Measurements from ENCODE around the gene GIGYF1. TPM values are rescaled to one million over a fixed set of nuclear protein-coding genes. Genes with fewer than 3 reads are reported as not detected.

GIGYF1 gene
- total and polyA plus RNA-seq, 2 donors (not counting 3 experiments of a cell fraction or from before 2014, with no cell fraction given), result 13.6 to 46.3 TPM

GRCh38 chr7:100710452-100710851, 16.4 kb upstream of the GIGYF1 start:
- no TSS peak for BruUV-seq (replicated peaks)
- H3K27me3 ChIP-seq (ENCODE audit: control insufficient read depth in 2 of 2, insufficient read depth in 2 of 2, low read length in 2 of 2), result peaks cover 0 to under 1% of the 10 kb centered on the region in 2 experiments
- peaks cover 10% of the 10 kb centered on the region for H3K4me1 ChIP-seq (ENCODE audit: control insufficient read depth, extremely low read depth, insufficient read depth, low read length)
- intact Hi-C loops (cut with micrococcal nuclease) (no loop called here), dilution Hi-C loops (cut with MboI; ENCODE audit: extremely low pct_ligation_motif_present, low sequenced_read_pairs) (loop anchor here (25.0 kb wide), 1 partner anchor 127 kb away; the partner anchor contains the start of gene EPHB4)
- no peak overlapping the region for H3K9ac ChIP-seq (replicated peaks; ENCODE audit: extremely low read depth, insufficient read depth, low read length)
- H2AFZ ChIP-seq (ENCODE audit: low read depth, low read length), result no peak overlapping the region
- H3K27ac ChIP-seq (ENCODE audit: insufficient read depth, low read depth, low read length), result no peak overlapping the region
- DNase-seq (ENCODE audit: low read depth, low spot score), result no peak
- TF ChIP-seq POLR2A (IDR thresholded peaks at IDR 0.05; ENCODE audit: low read depth, low read length) (no peak), EZH2 (IDR thresholded peaks at IDR 0.05; ENCODE audit: borderline replicate concordance, low read depth, low read length, severe bottlenecking) (no peak), FOS (IDR thresholded peaks at IDR 0.05; ENCODE audit: borderline replicate concordance, insufficient read depth, low read length) (no peak), MAX (IDR thresholded peaks at IDR 0.05; ENCODE audit: insufficient read depth, insufficient read length) (no peak), JUN (IDR thresholded peaks at IDR 0.05; ENCODE audit: borderline replicate concordance, insufficient read depth, insufficient read length, low read depth) (no peak), CTCF (IDR thresholded peaks at IDR 0.05; ENCODE audit: extremely low read depth in 1 of 2, insufficient read depth in 1 of 2, low read depth in 1 of 2, low read length in 2 of 2) (no peak), POLR2AphosphoS5 (IDR thresholded peaks at IDR 0.05; ENCODE audit: insufficient read depth, low read depth, low read length) (no peak), GATA2 (IDR thresholded peaks at IDR 0.05; ENCODE audit: insufficient read depth, insufficient read length, low read depth, low read length) (no peak), MYC (IDR thresholded peaks at IDR 0.05; ENCODE audit: low read depth, low read length) (no peak)
- peaks cover 15% of the 10 kb centered on the region for H3K79me2 ChIP-seq (ENCODE audit: control insufficient read depth, insufficient read depth, low read length)
- no peaks in the 10 kb centered on the region for H3K9me3 ChIP-seq (replicated peaks; ENCODE audit: control insufficient read depth, insufficient read depth, low read length)
- H4K20me1 ChIP-seq (replicated peaks; ENCODE audit: control insufficient read depth, extremely low read depth, insufficient read depth, low read length), result no peaks in the 10 kb centered on the region
- POLR2A ChIA-PET, result no interaction called here
- H3K36me3 ChIP-seq (ENCODE audit: control insufficient read depth in 2 of 2, extremely low read depth in 1 of 2, insufficient read depth in 2 of 2, low read length in 2 of 2), result peaks cover 0 to 4% of the 10 kb centered on the region in 2 experiments
- no peak overlapping the region for H3K4me2 ChIP-seq (ENCODE audit: insufficient read depth, low read length)
- no peak for FAIRE-seq
- no peaks in the 10 kb centered on the region for H3K9me1 ChIP-seq (replicated peaks; ENCODE audit: control insufficient read depth, extremely low read depth, insufficient read depth, low read length)
- no peak overlapping the region for H3K4me3 ChIP-seq (replicated peaks in 1 of 3; ENCODE audit: insufficient read depth in 1 of 3, low read depth in 1 of 3, low read length in 3 of 3)
- CTCF ChIA-PET, result interaction anchor here (0.6 to 1.3 kb wide), 2 partner anchors 14 to 142 kb away, joined by 3 read pairs; partner anchors contain the start of gene SLC12A9

Measured in endothelial cell of umbilical vein (primary cell).